Astrocyte (in vitro differentiated cells and primary cell): ENCODE measurements around the gene PBX2. TPM values are rescaled to one million over a fixed set of nuclear protein-coding genes. Genes with fewer than 3 reads are reported as not detected.
A peak's percentile ranks its signal among the peaks of the same experiment; 100 is the strongest.

Experiments
- DNase-seq: peaks from one replicate; pipeline ENCODE4 v3.0.0-alpha.2; 2010; ENCODE audit warnings: low read depth
- FAIRE-seq: peaks from 2 replicates; lab custom pipeline; 2011; peaks lifted over from hg19 to GRCh38; lab: Jason Lieb, UNC
- H2AFZ ChIP-seq: 2 replicates; pipeline ENCODE4 v1.6.0; 2012; ENCODE audit warnings: low read depth, low read length, inconsistent platforms
- H3K27ac ChIP-seq: 2 replicates; pipeline ENCODE4 v1.5.1; 2011; ENCODE audit warnings: low read depth, low read length, inconsistent platforms
- H3K27me3 ChIP-seq: 2 replicates; pipeline ENCODE4 v1.6.0; 2011; ENCODE audit warnings: low read length, inconsistent platforms; ENCODE audit not compliant: insufficient read depth
- H3K36me3 ChIP-seq: 2 replicates; pipeline ENCODE4 v1.5.1; 2011; ENCODE audit warnings: low read length, inconsistent platforms; ENCODE audit not compliant: insufficient read depth
- H3K4me1 ChIP-seq: 2 replicates; pipeline ENCODE4 v1.5.1; 2011; ENCODE audit warnings: low read length, inconsistent platforms; ENCODE audit not compliant: insufficient read depth
- H3K4me2 ChIP-seq: 2 replicates; pipeline ENCODE4 v1.6.0; 2012; ENCODE audit warnings: low read length, inconsistent platforms
- H3K4me3 ChIP-seq: 2 replicates; pipeline ENCODE4 v1.5.1; 2011; ENCODE audit warnings: low read depth, mild to moderate bottlenecking, low read length, inconsistent platforms; ENCODE audit not compliant: insufficient read depth
- H3K79me2 ChIP-seq: 2 replicates; pipeline ENCODE4 v1.6.0; 2012; ENCODE audit warnings: mild to moderate bottlenecking, low read length, inconsistent platforms; ENCODE audit not compliant: insufficient read depth
- H3K9ac ChIP-seq: 2 replicates; pipeline ENCODE4 v1.6.0; 2012; ENCODE audit warnings: mild to moderate bottlenecking, low read length, inconsistent platforms
- H3K9me3 ChIP-seq: 2 replicates; pipeline ENCODE4 v1.5.1; 2012; ENCODE audit warnings: low read depth, mild to moderate bottlenecking, low read length, inconsistent platforms; ENCODE audit not compliant: insufficient read depth
- H4K20me1 ChIP-seq: 2 replicates; pipeline ENCODE4 v1.6.0; 2012; ENCODE audit warnings: low read length, inconsistent platforms; ENCODE audit not compliant: insufficient read depth
- H3K27ac Mint-ChIP-seq: one replicate; pipeline ENCODE4 v1.8.0; 2021; ENCODE audit warnings: mild to moderate bottlenecking, mixed read lengths; ENCODE audit not compliant: unreplicated experiment
- H3K27me3 Mint-ChIP-seq: one replicate; pipeline ENCODE4 v1.8.0; 2021; ENCODE audit warnings: low read depth, mixed read lengths; ENCODE audit not compliant: unreplicated experiment
- H3K36me3 Mint-ChIP-seq: one replicate; pipeline ENCODE4 v1.8.0; 2021; ENCODE audit warnings: low read depth, mixed read lengths; ENCODE audit not compliant: unreplicated experiment
- H3K4me1 Mint-ChIP-seq: one replicate; pipeline ENCODE4 v1.8.0; 2021; ENCODE audit warnings: low read depth, mixed read lengths; ENCODE audit not compliant: unreplicated experiment
- H3K4me3 Mint-ChIP-seq: one replicate; pipeline ENCODE4 v1.8.0; 2021; ENCODE audit warnings: mild to moderate bottlenecking, moderate library complexity, mixed read lengths; ENCODE audit not compliant: unreplicated experiment
- H3K9me3 Mint-ChIP-seq: one replicate; pipeline ENCODE4 v1.8.0; 2021; ENCODE audit warnings: mild to moderate bottlenecking, mixed read lengths; ENCODE audit not compliant: unreplicated experiment
- CTCF ChIP-seq: IDR thresholded peaks from 2 replicates; pipeline ENCODE4 v1.5.1; 2011; ENCODE audit warnings: low read depth, mild to moderate bottlenecking, inconsistent platforms, low read length, moderate library complexity; ENCODE audit not compliant: insufficient read depth
- EZH2 ChIP-seq: IDR thresholded peaks from 2 replicates; pipeline ENCODE4 v1.6.1; 2012; ENCODE audit warnings: mild to moderate bottlenecking, low read length, inconsistent platforms; ENCODE audit not compliant: insufficient read depth
- total RNA-seq: library from RNA; stranded (reverse); gene quantifications from 2 replicates; pipeline ENCODE4 v1.2.1, GENCODE V29; 2021

The PBX2 gene
- total RNA-seq, 1 donor from 2014 or later, result 80.7 TPM

- H3K9me3 Mint-ChIP-seq, result peaks cover 2% of the 10 kb centered on the region
- Histone ChIP-seq H3K9ac (no peak overlapping the region), H3K36me3 (peaks cover 12% of the 10 kb centered on the region), H2AFZ (no peak overlapping the region), H3K27me3 (no peaks in the 10 kb centered on the region), H3K79me2 (peaks cover 4% of the 10 kb centered on the region), H3K4me1 (peaks cover 13% of the 10 kb centered on the region), H3K27ac (no peak overlapping the region), H3K4me3 (no peak overlapping the region), H3K4me2 (no peak overlapping the region), H4K20me1 (peaks cover 12% of the 10 kb centered on the region), H3K9me3 (no peaks in the 10 kb centered on the region)
- TF ChIP-seq EZH2, result no peak
- no peak for TF ChIP-seq CTCF
- FAIRE-seq (no peak), DNase-seq (no peak)
- no peak overlapping the region for H3K27ac Mint-ChIP-seq
- no peaks in the 10 kb centered on the region for H3K27me3 Mint-ChIP-seq
- no peak overlapping the region for H3K4me3 Mint-ChIP-seq
- peaks cover 13% of the 10 kb centered on the region for H3K4me1 Mint-ChIP-seq
- H3K36me3 Mint-ChIP-seq, result peaks cover 37% of the 10 kb centered on the region
Measured at GRCh38 chr6:32167154-32167760, 22.7 kb downstream of the PBX2 start.

GRCh38 chr6:32166411-32167061 lies 23.5 kb downstream of the PBX2 start:
- no peaks in the 10 kb centered on the region for H3K9me3 ChIP-seq
- H3K4me2 ChIP-seq, result no peak overlapping the region
- TF ChIP-seq EZH2, result no peak
- Mint-ChIP-seq H3K27ac (no peak overlapping the region), H3K9me3 (peaks cover 2% of the 10 kb centered on the region), H3K4me3 (no peak overlapping the region), H3K4me1 (peaks cover 13% of the 10 kb centered on the region), H3K27me3 (no peaks in the 10 kb centered on the region), H3K36me3 (peaks cover 35% of the 10 kb centered on the region)
- no peak for FAIRE-seq
- peaks cover 10% of the 10 kb centered on the region for H4K20me1 ChIP-seq
- H2AFZ ChIP-seq, result no peak overlapping the region
- no peak for DNase-seq
- H3K9ac ChIP-seq, result no peak overlapping the region
- peaks cover 12% of the 10 kb centered on the region for H3K36me3 ChIP-seq
- no peak overlapping the region for H3K4me3 ChIP-seq
- no peak overlapping the region for H3K27ac ChIP-seq
- no peaks in the 10 kb centered on the region for H3K27me3 ChIP-seq
- peaks cover 13% of the 10 kb centered on the region for H3K4me1 ChIP-seq
- H3K79me2 ChIP-seq, result peaks cover 4% of the 10 kb centered on the region

GRCh38 chr6:32164295-32164694 lies 25.7 kb downstream of the PBX2 start, which contains the start of gene EGFL8:
EGFL8 (plus strand) TSS chr6:32164595; CDS start chr6:32166166, 1,571 bp downstream.
- DNase-seq (no peak), FAIRE-seq (no peak)

More at GRCh38 chr6:32164295-32164694, 25.7 kb downstream of the PBX2 start, which contains the start of gene EGFL8:
- Histone ChIP-seq H3K4me2 (no peak within 1 kb of the TSS), H3K9ac (no peak within 1 kb of the TSS), H3K27ac (no peak within 1 kb of the TSS), H3K79me2 (no peaks in the 10 kb centered on the region), H3K36me3 (no peaks in the 10 kb centered on the region), H3K4me3 (no peak within 1 kb of the TSS), H4K20me1 (peaks cover 4% of the 10 kb centered on the region), H3K9me3 (no peaks in the 10 kb centered on the region), H2AFZ (no peak within 1 kb of the TSS), H3K27me3 (no peaks in the 10 kb centered on the region), H3K4me1 (peaks cover 4% of the 10 kb centered on the region)
- TF ChIP-seq EZH2 (no peak), CTCF (no peak)
- Mint-ChIP-seq H3K27ac (no peak within 1 kb of the TSS), H3K36me3 (peaks cover 25% of the 10 kb centered on the region), H3K4me1 (peaks cover 13% of the 10 kb centered on the region), H3K9me3 (peaks cover 2% of the 10 kb centered on the region), H3K27me3 (no peaks in the 10 kb centered on the region), H3K4me3 (peak within 1 kb of the TSS; percentile 30)
